ENCODE measurements around the gene GPC5.

- TF ChIP-seq CTCF (tag by site-specific recombination; IDR thresholded peaks at IDR 0.05) (no peak), ZNF747 (tag by site-specific recombination; IDR thresholded peaks at IDR 0.05) (no peak), ZBTB17 (tag by site-specific recombination; IDR thresholded peaks at IDR 0.05) (no peak), ATF2 (tag by site-specific recombination; IDR thresholded peaks at IDR 0.05; ENCODE audit: low read depth) (no peak), ZBTB26 (tag by site-specific recombination; optimal IDR thresholded peaks at IDR 0.05) (no peak), ZNF2 (tag by site-specific recombination; IDR thresholded peaks at IDR 0.05) (no peak), ZBTB44 (tag by site-specific recombination; IDR thresholded peaks at IDR 0.05) (no peak), PBX3 (CRISPR knock-in tag; IDR thresholded peaks at IDR 0.05) (no peak), ZNF133 (tag by site-specific recombination; IDR thresholded peaks at IDR 0.05) (no peak), ZNF292 (tag by site-specific recombination; IDR thresholded peaks at IDR 0.05; ENCODE audit: borderline replicate concordance, low read depth) (no peak), HOXA7 (CRISPR knock-in tag; IDR thresholded peaks at IDR 0.05; ENCODE audit: borderline replicate concordance) (no peak)
Measured at GRCh38 chr13:92768602-92769001, 1370.2 kb downstream of the GPC5 start.

All from HEK293 (cell line).